Measurements from ENCODE around the gene MIDN.

GRCh38 chr19:1253514-1254080 lies 5.2 kb downstream of the MIDN start:
- no peak for TF ChIP-seq EZH2 (optimal IDR thresholded peaks at IDR 0.05; ENCODE audit: low read depth, low read length)
- TF ChIP-seq, protein P1, sequence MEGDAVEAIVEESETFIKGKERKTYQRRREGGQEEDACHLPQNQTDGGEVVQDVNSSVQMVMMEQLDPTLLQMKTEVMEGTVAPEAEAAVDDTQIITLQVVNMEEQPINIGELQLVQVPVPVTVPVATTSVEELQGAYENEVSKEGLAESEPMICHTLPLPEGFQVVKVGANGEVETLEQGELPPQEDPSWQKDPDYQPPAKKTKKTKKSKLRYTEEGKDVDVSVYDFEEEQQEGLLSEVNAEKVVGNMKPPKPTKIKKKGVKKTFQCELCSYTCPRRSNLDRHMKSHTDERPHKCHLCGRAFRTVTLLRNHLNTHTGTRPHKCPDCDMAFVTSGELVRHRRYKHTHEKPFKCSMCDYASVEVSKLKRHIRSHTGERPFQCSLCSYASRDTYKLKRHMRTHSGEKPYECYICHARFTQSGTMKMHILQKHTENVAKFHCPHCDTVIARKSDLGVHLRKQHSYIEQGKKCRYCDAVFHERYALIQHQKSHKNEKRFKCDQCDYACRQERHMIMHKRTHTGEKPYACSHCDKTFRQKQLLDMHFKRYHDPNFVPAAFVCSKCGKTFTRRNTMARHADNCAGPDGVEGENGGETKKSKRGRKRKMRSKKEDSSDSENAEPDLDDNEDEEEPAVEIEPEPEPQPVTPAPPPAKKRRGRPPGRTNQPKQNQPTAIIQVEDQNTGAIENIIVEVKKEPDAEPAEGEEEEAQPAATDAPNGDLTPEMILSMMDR (IDR thresholded peaks at IDR 0.05; ENCODE audit: low read length): no peak

All from MM.1S (cell line).